Measurements from ENCODE around the gene CBLB. TPM values are rescaled to one million over a fixed set of nuclear protein-coding genes. Genes with fewer than 3 reads are reported as not detected.

CBLB gene
- total and polyA plus RNA-seq, 10 donors, result 13.8 to 138 (median 67.5) TPM

- peaks cover 12 to 67% (median 43%) of the 10 kb centered on the region in 6 donors for H3K4me1 ChIP-seq
- TF ChIP-seq, protein P1, sequence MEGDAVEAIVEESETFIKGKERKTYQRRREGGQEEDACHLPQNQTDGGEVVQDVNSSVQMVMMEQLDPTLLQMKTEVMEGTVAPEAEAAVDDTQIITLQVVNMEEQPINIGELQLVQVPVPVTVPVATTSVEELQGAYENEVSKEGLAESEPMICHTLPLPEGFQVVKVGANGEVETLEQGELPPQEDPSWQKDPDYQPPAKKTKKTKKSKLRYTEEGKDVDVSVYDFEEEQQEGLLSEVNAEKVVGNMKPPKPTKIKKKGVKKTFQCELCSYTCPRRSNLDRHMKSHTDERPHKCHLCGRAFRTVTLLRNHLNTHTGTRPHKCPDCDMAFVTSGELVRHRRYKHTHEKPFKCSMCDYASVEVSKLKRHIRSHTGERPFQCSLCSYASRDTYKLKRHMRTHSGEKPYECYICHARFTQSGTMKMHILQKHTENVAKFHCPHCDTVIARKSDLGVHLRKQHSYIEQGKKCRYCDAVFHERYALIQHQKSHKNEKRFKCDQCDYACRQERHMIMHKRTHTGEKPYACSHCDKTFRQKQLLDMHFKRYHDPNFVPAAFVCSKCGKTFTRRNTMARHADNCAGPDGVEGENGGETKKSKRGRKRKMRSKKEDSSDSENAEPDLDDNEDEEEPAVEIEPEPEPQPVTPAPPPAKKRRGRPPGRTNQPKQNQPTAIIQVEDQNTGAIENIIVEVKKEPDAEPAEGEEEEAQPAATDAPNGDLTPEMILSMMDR (IDR thresholded peaks at IDR 0.05 in 8 of 11, conservative IDR thresholded peaks at IDR 0.05 in 3 of 11), result no peak
- TF ChIP-seq POLR2AphosphoS5 (IDR thresholded peaks at IDR 0.05) (no peak), POLR2A (IDR thresholded peaks at IDR 0.05) (no peak)
- H3K27me3 ChIP-seq (replicated peaks in 1 of 7), result no peaks in the 10 kb centered on the region
- intact Hi-C loops (cut with DNase I; ENCODE audit: low total_unique reads), result no loop called here
- peaks cover 0 to 36% (median 2%) of the 10 kb centered on the region in 6 donors for H3K36me3 ChIP-seq
- DNase-seq, result no peak
- H3K27ac ChIP-seq, result no peak overlapping the region
- H3K4me3 ChIP-seq, result no peak overlapping the region
- no peaks in the 10 kb centered on the region for H3K9me3 ChIP-seq
- WGBS, 5 donors, result 83 to 91% (median 87%) methylated on average over 3 of the region's 3 CpGs
Observed at GRCh38 chr3:105842449-105842848, 26.4 kb downstream of the CBLB start.

GRCh38 chr3:105837947-105838346 lies 30.9 kb downstream of the CBLB start:
- no peaks in the 10 kb centered on the region for H3K27me3 ChIP-seq (replicated peaks in 1 of 7)
- peaks cover 0 to 36% (median 2%) of the 10 kb centered on the region in 6 donors for H3K36me3 ChIP-seq
- H3K27ac ChIP-seq, result peak overlapping the region in 4 of 8 donors; percentile 15 to 71 (median 60)
- 82 to 92% (median 88%) methylated on average over 2 of the region's 2 CpGs for WGBS, 5 donors
- H3K4me1 ChIP-seq, result peaks cover 13 to 72% (median 41%) of the 10 kb centered on the region in 6 donors
- intact Hi-C loops (cut with DNase I; ENCODE audit: low total_unique reads), result no loop called here
- no peaks in the 10 kb centered on the region for H3K9me3 ChIP-seq
- no peak for DNase-seq
- TF ChIP-seq POLR2A (IDR thresholded peaks at IDR 0.05), result no peak
- TF ChIP-seq POLR2AphosphoS5 (IDR thresholded peaks at IDR 0.05), result no peak
- TF ChIP-seq, protein P1 (IDR thresholded peaks at IDR 0.05 in 8 of 11, conservative IDR thresholded peaks at IDR 0.05 in 3 of 11), result no peak
- no peak overlapping the region for H3K4me3 ChIP-seq

DNA sequence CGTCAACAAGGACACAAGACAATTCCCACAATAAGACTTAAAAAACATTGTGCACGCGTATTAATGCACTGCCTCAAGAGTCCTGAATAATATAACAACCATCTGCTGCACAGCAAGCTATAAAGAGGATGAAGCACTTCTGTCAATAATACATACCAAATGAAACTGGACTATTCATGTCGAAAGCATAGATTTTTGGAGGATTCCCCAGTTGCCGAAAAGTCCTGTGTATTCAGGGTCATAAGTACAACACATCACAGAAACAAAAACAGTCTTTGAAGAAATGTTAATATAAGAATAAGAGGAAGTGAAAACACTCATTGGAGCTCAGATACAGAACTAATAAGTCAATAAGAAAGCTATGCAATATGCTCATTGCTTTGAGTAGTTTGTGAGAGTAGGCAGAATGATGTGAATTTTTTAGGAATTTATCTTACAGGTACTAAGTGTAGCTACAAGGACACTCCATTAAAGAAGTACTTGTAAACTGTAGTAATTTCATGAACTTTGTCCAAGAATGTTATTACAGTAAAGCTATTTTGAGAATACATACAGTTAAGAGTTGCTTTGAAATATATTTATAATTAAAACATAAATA lies 31.6 kb downstream of the CBLB start:
- Histone ChIP-seq H3K36me3 (peaks cover 0 to 33% (median 1%) of the 10 kb centered on the region in 6 donors), H3K4me3 (peak overlapping the region in 2 of 8 donors; percentile 19 to 52), H3K27me3 (replicated peaks in 1 of 7) (no peaks in the 10 kb centered on the region), H3K9me3 (no peaks in the 10 kb centered on the region), H3K4me1 (peaks cover 15 to 73% (median 48%) of the 10 kb centered on the region in 6 donors), H3K27ac (peak overlapping the region in 7 of 8 donors; percentile 7 to 71 (median 56))
- no peak for DNase-seq
- intact Hi-C loops (cut with DNase I; ENCODE audit: low total_unique reads), result no loop called here
- WGBS, 5 donors, result 49 to 64% (median 55%) methylated on average over 5 of the region's 5 CpGs
- TF ChIP-seq POLR2A (IDR thresholded peaks at IDR 0.05), result no peak
- TF ChIP-seq, protein P1 (IDR thresholded peaks at IDR 0.05 in 8 of 11, conservative IDR thresholded peaks at IDR 0.05 in 3 of 11), result no peak
- no peak for TF ChIP-seq POLR2AphosphoS5 (IDR thresholded peaks at IDR 0.05)

DNA sequence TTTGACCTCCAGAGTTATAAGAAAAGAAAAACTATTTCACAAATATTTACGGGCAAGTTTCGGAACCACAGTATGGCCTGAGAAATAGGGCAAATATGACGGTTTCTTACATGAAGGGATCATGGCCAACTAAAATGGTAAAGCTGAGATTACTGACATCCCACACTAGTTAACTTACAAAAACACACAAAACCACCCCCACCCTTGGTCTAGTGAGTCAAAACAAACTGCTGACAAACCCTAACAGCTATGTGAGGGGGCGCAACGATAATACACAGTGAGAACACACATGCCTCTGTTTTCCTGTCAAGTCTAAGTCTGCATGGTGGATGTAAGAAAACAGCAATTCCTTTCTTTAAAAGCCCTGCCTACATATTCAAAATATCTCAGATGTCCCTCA lies 32.3 kb downstream of the CBLB start:
- Histone ChIP-seq H3K4me1 (peaks cover 15 to 80% (median 52%) of the 10 kb centered on the region in 6 donors), H3K4me3 (peak overlapping the region in 2 of 8 donors; percentile 19 to 52), H3K36me3 (peaks cover 0 to 26% (median 0%) of the 10 kb centered on the region in 6 donors), H3K27me3 (replicated peaks in 1 of 7) (no peaks in the 10 kb centered on the region), H3K27ac (peak overlapping the region in 7 of 8 donors; percentile 15 to 71 (median 58)), H3K9me3 (no peaks in the 10 kb centered on the region)
- TF ChIP-seq POLR2A (IDR thresholded peaks at IDR 0.05) (no peak), POLR2AphosphoS5 (IDR thresholded peaks at IDR 0.05) (no peak)
- TF ChIP-seq, protein P1 (IDR thresholded peaks at IDR 0.05 in 8 of 11, conservative IDR thresholded peaks at IDR 0.05 in 3 of 11), result no peak
- 60 to 73% (median 68%) methylated on average over 5 of the region's 5 CpGs for WGBS, 5 donors
- DNase-seq, result no peak
- intact Hi-C loops (cut with DNase I; ENCODE audit: low total_unique reads), result no loop called here
